Stimulated activated CD4-positive, alpha-beta T cell treated with anti-CD3 and anti-CD28 coated beads, Interleukin-15, amount 100 ng/mL, for 24 hours (primary cell): ENCODE data around the gene FNDC3B.

ENCODE experiments used
- DNase-seq: peaks from one replicate; pipeline ENCODE4 v3.0.0-alpha.2; 2020

Gene FNDC3B

DNA sequence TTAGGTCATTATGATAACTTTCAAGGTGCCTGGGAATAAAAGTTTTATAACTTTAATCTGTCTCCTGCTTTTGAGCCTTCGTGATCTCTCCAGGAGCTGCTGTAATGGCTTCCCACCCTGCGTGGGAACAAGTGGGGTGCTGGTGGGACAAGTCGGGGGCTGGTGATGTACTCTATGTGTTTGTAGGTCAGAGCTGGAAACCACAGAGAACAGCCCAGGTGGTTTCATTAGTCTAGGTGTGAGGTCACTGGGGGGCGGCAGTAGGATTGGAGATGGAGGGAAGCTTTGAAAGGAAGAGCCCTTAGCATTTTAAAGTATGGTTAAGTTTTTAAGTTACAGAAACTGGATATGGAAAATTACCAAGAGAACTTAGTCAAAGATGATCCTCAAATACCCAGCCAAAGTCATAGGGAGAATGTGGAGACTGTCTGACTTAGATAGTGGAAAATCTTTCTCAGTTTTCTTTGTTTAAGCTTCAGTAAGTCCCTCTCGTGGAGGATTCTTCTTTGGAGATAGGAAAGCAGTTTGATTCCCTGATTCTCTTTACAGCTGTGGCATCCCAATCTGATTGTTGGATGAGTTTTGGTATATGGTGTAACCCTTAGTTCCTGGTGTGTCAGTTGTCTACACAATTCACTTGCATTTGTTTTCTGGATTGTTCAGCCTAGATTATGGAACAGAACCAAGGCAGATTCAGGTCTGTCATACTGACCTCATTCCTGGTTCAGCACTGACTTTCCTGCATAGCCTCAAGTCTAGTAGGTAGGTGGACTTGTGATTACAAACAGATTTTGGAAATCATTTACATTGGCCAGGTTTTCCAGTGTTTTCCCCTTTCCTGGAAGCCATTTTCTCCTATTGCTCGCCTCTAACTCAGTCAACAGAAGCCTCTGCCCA, 115.6 kb downstream of the FNDC3B start:
- no peak for DNase-seq

DNA sequence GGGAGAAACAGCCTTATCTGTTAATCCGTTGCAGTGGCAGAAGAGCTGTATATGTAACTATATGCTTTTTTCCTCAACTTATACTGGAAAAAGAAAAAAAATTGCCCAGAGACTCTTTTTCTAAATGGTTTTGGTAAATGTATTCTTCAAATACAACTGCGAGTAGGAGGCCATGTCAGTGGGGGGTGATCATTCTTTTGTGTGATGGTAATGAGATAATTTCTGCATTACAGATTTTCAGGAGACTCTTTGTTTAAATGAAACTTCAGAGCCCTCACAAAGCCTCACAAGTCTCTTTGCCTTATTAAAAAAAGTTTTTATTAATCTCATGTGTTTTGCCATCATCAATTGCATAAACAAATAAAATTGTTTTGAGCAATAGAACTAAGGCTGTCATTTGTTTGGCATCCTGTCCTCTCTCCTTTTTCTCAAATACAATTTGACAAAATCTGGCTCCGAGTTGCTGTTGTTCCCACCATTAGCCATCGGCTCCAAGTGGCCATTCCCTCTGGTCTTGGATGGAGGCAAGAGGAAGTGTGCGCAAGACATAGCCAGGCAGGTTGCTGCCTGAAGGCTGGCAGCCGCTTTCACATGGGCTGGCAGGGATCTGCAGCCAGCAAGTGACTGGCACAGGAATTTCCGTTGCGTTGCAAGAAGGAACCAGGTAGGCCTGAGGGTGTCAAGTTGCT, 116.7 kb downstream of the FNDC3B start:
- DNase-seq: no peak

DNA sequence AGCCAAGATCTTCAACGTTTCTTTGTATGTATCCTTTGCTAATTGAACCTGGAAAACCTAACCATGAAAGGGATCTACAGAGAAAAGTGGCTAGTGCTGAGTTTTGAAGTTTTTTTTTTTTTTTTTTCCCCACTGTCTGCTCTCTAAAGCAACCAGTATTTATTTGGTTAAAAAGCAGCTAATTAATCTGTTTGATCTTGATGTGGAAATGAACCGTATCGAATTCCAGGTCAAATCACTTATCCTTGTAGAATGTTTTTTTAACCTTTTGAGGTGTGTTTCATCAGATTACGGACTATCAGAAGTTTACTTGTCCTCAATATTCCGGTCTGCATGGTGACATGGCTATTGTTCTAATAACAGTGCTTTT, 117.2 kb downstream of the FNDC3B start:
- DNase-seq: no peak

DNA sequence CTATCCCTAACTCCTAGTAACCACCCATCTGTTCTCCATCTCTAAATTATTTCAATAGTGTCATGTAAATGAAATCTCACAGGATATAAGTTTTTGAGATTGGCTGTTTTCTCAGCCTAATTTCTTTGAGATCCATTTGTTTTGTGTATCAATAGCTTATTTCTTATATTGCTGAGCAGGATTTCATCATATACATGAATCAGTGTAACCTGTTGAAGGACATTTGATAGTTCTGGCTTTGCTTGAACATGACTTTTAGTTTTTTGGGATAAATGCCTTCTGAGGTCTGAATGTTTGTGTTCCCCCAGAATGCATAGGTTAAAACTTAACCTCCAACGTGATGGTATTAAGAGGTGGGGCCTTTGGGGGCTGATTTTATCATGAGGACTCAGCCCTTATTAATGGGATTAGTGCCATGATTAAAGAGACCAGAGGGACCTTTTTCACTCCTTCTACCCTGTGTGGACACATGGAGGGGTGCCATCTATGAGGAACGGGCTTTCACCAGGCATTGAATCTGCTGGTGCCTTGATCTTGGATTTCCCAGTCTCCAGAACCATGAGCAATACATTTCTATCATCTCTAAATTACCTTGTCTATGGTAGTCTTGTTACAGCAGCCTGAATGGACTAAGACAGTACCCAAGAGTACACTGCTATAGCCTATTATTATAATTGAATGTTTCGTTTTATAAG, 118.3 kb downstream of the FNDC3B start:
- no peak for DNase-seq

DNA sequence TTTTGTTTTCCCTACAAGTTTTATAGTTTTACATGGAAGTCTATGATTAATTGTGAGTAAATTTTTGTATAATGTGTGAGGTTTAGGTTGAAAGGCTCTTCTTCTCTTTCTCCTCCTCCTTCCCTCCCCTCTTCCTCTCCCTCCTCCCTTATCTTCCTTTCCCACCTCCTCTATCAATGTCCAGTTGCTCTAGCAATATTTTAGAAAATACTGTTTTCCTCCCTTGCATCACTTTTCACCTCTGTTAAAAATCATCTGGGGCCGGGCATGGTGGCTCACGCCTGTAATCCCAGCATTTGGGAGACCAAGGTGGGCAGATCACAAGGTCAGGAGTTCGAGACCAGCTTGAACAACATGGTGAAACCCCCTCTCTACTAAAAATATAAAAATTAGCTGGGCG, 119.4 kb downstream of the FNDC3B start:
- DNase-seq: no peak

DNA sequence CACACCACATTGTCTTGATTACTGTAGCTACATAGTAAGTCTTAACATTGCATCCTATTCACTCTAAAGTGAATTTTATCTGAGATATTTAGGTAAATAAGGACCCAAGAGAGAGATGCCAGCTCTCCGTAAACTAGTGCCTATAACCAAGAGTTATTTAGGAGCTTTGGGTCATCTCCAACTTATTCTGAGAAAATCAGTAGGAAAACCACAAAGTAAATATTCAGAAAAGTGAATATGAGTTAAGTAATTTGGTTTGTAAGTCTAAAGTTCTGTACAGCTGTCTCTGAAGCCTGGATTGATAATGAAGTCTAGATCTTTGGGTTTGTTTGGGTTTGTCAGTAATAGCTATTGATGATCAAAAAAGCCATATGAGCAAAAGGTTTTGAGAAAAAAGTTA, 120.0 kb downstream of the FNDC3B start:
- no peak for DNase-seq

DNA sequence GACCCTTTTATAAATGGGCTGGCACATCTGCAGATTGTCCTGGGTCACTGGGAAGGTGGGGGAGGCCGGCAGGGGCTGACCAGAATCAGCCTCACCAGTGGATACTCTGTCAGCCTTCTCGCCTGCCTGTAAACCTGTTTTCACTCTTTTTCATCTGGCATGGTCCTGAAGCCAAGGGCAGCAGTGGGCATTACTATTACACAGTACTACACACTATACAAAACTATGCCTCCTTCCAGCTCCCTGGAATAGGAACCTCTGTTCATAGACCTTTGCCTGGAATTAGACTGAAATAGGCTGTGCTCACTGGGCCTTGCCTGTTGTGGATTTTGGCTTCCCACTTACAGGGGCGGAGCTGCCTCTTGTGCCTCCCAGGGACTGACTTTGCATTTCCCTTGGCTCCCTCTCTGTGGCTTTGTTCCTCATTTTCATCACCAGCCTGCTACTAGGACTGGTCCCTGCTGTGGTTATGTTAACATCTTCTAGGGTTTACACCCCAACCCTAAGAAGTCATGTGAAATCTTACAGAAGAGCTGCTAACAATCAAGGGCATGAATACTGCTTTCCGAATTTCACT, 120.7 kb downstream of the FNDC3B start:
- DNase-seq: no peak

DNA sequence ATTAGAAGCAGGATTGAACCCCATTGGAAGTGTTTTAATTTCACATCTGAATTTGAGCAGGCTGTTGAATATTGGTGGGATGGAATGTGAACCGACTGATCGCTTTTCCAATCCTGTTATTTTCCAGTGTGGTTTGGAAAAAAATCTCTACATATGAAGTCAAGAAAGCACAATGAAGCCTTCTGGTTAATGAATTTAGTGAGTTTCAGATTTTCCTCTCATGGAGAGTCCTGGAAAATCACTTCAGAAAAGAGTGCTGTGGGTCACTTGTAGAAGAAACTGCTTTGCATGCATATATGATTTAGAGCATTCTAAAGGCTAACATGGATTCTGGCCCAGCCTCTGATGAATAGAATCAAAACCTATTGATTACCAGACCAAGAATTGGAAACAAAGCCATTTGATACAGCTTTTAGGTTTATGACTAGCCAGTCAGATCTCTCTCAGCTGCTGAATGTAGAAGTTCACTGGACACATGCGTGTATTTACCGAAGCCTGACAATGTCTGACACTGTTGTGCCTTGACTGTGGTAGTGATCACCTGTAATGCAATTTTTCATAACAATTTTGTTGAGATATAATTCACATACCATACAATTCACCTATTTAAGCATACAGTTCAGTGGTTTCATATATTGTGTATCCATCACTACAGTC, 121.9 kb downstream of the FNDC3B start:
- DNase-seq: no peak

DNA sequence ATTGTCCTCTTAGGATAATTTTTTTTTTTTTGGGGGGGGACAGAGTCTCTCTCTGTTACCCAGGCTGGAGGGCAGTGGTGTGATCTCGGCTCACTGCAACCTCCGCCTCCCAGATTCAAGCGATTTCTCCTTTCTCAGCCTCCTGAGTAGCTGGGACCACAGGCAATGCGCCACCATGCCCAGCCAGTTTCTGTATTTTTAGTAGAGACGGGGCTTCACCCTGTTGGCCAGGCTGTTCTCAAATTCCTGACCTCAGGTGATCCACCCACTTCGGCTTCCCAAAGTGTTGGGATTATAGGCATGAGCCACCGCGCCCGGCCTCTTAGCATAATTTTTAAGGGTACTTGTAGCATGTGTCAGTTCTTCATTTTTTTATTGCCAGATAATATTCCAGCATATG, 122.6 kb downstream of the FNDC3B start:
- DNase-seq: no peak

DNA sequence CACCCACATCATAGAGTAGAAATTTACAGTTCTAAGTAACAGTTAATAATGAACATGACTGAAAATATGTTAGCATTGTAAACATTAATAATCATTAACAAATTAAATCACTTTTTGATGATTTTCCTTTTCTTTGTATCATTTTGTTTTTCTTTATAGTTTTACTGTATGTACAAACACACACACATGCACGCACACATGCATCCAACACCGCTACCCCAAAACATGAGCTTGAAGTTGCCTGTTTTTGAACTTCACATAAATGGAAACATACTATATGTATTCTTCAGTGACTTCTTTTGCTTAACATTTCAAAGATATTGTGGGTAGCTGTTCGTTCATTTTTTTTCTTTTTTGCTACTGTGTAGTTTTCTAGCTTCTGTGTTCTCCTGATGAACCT, 123.9 kb downstream of the FNDC3B start:
- no peak for DNase-seq

DNA sequence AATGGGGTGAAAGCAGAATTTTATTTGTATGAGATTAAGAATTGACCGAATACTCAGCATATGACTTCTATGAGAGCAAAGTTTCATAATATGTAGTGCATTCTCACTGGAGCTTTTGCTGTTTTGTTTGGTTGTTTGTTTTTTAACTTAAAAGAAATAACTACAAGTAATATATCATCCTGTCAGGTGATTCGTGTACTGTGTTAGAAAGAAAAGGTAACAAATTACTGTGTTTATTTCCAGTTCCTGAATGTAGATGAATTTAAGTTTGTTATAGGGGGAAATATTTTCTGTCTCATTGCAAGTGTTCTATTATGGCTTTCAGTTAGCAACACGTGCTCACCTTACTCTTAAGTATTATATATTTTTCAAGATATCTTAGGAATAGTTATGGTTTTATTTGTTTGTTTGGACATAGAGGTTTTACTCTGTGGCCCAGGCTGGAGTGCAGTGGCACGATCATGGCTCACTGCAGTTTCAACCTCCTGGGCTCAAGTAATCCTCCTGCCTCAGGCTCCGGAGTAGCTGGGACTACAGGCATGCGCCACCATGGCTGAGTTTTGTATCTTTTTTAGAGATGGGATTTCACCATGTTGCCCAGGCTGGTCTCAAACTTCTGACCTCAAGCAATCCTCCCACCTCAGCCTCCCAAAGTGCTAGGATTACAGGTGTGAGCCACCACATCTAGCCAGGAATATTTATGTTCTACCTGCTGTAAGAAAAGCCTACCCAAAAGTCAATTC, 125.4 kb downstream of the FNDC3B start:
- no peak for DNase-seq

DNA sequence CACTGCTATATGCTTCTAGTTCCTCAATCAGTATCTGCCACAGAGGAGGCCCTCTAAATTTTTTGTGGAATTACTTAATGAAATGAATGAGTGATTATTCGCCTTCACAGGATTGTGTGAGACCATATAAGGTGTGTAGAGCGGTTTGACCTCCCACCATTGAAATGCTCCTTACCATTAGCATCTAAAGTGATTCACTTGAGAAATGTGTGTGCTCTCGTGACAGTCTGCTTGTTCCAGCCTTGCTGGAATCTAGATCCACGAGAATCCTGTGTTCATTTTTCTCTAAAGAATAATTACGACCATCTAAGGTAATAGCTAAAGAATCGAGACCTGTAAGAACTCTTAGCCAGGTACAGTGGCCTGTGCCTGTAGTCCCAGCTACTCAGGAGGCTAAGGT, 126.9 kb downstream of the FNDC3B start:
- DNase-seq: no peak

DNA sequence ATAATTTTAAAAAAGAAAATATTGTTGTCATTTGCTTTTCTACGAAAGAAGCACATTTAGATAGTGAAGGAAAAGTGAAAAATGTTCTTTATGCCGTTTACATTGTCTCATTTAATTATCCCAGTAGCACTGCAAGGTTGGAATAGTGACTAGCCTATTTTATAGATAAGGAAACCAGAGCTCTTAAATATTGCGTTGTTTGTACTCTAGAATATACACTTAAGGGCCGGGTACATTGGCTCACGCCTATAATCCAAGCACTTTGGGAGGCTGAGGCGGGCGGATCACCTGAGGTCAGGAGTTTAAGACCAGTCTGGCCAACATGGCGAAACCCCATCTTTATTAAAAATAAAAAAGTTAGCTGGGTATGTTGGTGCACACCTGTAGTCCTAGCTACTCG, 127.5 kb downstream of the FNDC3B start:
- DNase-seq: no peak

DNA sequence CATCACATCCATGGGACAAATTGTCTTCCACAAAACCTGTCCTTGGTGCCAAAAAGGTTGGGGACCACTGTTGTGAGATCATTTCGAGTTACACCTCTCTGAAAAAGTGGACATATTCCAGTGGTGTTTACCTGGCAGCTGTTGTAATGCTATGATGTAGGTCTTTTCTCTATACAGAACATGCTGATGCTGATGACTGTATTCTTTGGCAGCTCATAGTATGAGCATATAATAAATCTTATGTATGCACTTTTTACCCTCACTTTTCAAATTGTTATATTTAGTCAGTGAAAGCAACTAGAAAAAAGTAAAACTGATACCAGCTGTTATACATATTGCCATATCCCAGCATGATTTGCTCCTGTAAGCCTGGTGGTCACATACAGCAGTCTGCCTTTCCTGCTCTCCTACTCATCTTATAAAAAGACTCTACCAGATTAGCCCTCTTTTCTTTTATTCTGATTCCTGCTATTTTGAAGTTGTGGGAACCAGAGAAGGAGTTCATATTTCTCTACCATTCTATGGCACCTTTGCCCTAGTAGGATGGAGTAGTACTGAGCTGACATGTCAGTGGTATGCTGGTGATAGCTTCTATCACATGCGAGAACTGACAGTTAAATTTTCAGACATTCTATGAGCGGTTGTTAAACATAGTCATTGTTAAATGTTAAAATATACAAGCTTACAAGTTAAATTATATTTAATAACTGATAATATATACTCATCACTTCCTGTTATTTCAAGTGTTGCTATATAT, 128.7 kb downstream of the FNDC3B start:
- no peak for DNase-seq

DNA sequence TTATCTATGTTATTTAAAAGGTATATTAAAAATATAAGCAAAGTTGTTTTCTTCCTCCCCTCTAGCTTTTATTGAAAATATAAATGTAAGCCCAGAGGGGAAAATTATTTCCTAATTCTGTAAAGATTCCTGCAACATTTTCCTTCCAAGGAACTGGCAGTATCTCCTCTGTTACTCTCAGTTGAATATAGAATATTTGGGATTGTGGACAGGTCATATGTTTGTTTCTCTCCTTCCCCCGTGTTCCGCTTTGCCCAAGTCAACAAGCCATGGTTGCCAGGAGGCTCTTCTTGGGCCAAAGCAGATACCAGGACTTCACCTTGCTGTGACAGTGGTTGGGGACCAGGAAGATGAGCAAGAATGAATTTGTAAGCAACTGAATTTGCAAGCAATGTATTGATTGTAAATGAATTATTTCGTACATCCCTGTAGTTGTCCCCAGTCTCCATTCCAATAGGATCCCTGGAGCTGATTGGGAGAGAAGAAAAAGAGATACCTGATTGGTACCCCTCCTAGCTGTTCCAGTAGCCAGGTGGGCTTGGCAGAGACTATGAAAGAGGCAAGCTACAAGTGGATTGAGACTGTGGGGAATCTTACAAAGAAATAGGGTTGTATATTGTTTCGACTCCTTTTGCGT, 130.8 kb downstream of the FNDC3B start:
- no peak for DNase-seq

DNA sequence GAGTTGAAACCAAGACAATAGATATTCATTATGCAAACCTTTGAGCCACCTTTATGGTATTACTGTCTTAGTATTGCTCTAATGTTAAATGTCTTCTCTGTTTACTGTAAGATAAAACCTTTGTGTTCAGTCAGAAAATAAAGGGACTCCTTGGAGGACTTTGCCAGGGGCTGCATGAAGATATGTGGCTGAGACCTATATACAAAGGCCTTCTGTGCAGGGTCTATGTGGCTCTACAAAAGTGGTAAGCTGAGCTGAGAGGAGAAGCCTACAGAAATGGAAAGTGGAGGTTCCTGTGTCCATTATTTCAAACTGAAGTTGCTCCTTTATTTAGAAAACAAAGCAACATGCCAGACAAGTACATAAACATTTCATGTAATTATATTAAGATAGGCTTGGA, 131.5 kb downstream of the FNDC3B start:
- no peak for DNase-seq

DNA sequence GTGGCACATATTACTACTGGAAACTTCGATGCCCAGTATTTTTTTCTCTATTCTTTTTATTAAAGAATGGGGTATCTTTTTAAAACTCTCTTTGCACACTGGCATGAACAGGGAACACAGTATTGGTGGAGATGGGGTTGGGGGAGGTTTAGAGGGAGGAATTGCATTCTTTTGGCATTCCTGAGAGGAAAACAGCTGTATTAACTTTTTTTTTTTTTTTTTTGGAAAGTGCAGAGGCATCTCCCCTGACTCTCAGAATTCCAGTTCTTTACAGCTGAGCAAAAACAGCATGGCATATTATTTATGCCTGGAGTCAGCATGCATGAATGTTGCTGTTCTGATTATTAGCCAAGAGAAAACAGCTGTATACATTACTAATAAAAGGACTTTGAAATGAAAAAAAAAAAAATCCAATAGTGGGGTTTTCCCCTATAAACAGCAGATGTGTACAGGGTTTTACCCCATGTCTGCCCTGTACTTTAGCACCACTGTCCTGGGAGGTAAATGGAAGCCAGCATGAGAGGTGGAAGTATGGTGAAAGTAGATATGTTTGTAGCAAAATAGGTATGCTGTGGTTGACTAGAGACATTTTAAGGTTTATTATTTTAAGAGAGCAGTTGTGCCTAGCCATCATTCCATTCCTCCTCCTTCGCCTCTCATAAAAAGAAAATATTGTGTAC, 132.2 kb downstream of the FNDC3B start:
- no peak for DNase-seq

DNA sequence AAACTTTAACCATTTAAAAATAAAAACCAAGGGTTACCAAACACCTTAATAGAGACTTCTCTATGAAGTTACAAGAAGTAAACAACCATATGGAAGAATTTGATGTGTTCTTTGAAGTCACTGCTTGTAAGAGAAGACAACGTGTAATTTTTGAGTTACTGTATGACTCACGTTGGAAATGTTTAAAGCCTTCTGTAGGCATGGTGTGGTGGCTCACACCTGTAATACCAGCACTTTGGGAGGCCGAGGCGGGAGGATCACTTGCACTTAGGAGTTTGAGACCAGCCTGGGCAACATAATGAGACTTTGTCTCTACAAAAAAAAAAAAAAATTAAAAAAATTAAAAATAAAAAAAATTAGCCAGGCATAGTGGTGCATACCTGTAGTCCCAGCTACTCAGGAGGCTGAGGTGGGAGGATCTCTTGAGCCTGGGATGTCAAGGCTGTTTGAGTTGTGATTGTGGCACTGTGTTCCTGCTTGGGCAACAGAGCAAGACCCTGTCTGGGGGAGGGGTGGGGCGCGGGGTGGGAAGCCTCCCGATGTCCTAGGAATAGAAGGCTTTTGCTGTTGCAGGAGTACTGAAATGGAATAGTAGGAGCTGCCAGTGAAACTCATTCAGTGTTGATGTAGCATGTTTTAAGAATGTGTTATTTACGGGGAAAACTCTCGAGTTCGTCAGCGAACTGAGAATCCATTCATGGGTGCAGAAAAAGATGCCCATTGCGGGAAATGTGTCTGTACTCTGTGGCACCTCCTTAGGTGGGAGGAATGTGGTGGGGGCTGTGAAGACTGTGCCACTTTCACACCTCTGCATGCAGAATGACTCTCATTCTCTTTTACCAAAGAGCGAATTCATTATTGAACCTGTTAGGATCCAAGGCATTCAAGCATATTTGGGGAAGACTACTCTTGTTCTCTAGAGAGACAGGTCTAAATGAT, 134.2 kb downstream of the FNDC3B start:
- DNase-seq: no peak
